ENCODE results near the gene P3H3.

Gene P3H3

GRCh38 chr12:6826125-6826733 is 2.0 kb upstream of the P3H3 start:
- DNase-seq (ENCODE audit: extremely low read depth in 1 of 2, low read depth in 1 of 2) = no peak

DNA sequence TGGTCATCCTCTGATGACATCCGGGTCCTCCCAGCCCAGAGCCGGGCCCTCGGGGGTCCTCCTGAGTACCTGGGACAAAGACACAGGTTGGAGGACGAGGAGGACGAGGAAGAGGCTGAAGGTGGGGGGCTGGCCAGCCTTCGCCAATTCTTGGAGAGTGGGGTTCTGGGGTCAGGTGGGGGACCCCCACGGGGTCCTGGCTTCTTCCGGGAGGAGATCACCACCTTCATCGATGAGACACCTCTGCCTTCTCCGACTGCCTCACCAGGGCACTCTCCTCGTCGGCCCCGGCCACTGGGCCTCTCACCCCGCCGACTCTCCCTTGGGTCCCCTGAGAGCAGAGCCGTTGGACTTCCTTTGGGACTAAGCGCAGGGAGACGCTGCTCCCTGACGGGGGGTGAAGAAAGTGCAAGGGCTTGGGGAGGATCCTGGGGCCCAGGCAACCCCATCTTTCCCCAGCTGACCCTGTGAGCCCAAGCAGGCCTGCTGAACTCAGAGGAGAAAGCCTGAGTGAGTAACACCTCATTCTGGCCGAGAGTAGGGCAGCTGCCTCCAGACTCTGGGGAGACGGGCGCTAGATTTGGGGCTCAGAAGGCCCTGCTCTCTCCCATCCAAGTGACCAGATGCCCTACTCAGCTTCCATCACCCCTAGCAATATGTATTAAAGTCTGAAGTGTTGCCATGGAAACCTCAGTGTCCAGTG is 1.3 kb upstream of the P3H3 start:
- DNase-seq (ENCODE audit: extremely low read depth in 1 of 2, low read depth in 1 of 2) = no peak

DNA sequence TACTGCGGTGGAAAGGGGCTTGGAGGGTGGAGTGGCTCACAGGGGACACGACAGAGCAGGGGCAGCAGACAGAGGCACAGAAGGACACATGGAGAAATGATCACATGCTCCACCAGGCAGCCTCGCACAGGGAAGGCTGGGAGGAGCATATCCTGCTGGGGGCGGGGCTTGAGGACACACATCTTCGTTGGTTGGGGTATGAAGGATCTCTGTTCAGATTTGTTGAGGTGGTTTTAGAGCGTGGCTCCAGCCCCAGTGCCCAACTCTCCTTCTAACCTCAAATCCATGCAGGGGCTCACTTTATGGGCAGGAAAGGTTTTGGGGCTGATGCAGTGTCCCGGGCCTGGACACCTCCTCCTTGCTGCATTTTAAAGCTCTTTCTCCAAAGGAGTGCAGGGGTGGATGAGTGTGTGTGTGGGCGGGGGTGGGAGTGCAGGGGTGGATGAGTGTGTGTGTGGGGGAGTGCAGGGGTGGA is 733 bp upstream of the P3H3 start:
- DNase-seq (ENCODE audit: extremely low read depth in 1 of 2, low read depth in 1 of 2) = peak in 1 of 2 donors; percentile 40

GRCh38 chr12:6828781-6829535 is 751 bp downstream of the P3H3 start:
- peak in 1 of 2 donors; percentile 11 for DNase-seq (ENCODE audit: extremely low read depth in 1 of 2, low read depth in 1 of 2)

DNA sequence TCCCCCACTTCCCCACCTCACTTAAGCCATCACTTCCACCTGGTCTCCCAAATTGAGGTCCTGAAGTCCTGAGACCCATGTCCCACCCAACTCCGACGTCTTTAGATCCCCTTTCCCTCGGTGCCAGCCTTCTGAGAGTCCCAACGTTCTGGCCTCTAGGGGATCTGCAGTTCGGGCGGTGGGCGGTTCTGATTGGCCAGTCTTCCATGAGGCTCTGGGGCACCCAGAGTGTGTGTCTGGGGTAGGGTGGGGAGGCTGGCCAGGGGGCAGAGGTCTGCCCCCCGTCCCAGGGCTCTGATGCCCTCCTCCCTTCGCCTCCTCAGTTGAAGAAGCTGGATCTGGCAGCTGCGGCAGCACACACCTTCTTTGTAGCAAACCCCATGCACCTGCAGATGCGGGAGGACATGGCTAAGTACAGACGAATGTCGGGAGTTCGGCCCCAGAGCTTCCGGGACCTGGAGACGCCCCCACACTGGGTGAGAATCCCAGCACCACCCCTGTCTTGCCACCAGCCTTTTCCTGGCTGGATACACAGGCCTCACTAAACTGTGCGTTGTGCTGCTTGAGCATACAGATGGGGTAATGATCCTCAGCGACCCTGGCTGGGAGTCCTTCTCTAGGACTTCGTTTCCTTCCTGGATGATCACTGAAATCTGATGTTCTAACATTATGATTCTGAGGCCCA is 1.5 kb downstream of the P3H3 start:
- no peak for DNase-seq (ENCODE audit: extremely low read depth in 1 of 2, low read depth in 1 of 2)

- DNase-seq (ENCODE audit: extremely low read depth in 1 of 2, low read depth in 1 of 2) = no peak
These were observed 2.2 kb downstream of the P3H3 start for GRCh38 chr12:6830286-6830890.

- DNase-seq (ENCODE audit: extremely low read depth in 1 of 2, low read depth in 1 of 2) = no peak
These were observed 2.8 kb downstream of the P3H3 start for GRCh38 chr12:6830999-6831398.

DNA sequence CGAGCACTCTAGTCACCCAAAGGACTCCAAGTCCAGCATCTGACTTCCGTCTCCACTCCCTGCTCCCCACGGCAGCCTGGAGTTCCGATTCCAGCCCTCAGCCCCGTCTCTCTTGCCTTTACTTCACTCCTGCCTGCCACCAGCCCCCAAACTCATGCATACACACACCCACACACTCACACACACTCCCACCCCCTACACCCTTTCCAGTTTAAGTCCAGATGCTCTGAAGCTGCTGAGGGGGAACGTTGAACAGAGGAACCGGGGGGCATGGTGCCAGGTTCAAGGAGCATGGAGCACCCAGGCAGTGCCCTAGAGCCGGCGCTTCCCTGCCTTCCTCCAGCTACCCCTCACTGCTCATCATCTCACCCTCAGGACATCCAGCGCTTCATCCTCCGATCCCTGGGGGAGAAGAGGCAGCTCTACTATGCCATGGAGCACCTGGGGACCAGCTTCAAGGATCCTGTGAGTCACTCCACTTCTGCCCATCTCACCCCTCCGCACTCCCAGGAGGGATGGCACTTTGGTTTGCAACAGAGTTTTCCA is 3.3 kb downstream of the P3H3 start:
- DNase-seq (ENCODE audit: extremely low read depth in 1 of 2, low read depth in 1 of 2) = no peak

DNA sequence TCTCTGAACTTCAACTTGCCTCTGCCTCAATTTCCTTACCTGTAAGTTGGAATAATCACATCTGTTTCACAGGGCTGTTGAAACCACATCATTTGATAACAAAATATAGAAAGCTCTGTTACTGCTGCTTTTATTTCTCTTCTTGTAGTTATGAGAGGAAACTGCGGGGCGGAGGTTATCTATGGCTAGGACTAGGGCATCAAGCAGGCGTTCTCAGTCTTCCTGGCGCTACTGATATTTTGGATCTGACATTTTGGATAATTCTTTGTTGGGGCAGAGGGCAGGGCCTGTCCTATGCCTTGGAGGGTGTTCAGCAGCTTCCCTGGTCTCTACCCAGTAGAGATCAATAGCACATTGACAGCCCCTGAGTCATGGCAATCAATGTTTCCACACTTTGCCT is 3.9 kb downstream of the P3H3 start:
- no peak for DNase-seq (ENCODE audit: extremely low read depth in 1 of 2, low read depth in 1 of 2)

DNA sequence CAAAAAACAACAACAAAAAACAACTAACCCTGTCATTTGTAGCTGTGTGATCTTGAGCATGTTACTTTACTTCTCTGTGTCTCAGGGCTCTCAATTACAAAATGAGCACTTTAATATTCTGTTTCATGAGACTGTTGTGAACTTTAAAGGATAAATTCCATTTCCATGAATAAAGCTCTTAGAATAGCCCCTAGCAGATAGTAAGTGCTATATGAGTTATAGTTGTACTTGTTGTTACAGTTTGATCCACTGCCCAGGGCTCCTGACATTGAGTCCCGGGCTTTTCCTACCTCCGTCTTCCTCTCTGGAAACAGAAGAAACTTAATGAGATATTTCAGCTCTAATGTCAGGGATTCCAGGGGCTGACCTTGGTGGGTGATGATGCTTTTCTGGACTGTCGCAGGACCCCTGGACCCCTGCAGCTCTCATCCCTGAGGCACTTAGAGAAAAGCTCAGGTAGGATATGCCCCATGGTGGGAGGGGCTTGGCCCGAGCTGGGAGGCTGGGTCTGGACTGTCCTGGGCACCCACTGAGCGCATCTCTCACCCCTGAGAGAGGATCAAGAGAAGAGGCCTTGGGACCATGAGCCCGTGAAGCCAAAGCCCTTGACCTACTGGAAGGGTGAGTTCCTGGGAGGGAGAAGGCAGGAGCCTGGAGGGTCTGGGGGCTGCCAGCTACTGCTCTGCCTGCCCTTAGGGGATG is 5.1 kb downstream of the P3H3 start:
- DNase-seq (ENCODE audit: extremely low read depth in 1 of 2, low read depth in 1 of 2) = no peak

DNA sequence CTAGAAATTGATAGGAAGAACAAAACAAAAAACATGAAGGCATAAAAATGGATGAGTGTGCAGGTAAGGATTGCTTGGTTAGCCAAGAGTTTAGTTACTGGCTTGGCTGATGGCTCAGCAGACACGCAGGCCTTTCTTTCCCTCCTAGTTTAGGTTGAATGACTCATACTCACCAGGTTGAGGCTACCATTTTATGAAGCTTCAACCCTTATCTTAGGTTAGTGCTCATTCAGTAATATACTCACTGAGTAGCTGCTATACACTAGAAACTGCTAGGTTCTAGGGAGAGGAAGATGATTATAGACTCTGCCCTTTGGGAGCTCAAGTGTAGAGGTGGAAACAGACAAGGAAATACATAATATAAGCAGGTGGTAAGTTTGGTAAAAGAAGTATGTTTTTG is 6.0 kb downstream of the P3H3 start:
- DNase-seq (ENCODE audit: extremely low read depth in 1 of 2, low read depth in 1 of 2) = no peak

- DNase-seq (ENCODE audit: extremely low read depth in 1 of 2, low read depth in 1 of 2) = no peak
These were observed 6.7 kb downstream of the P3H3 start for GRCh38 chr12:6834873-6835272.

DNA sequence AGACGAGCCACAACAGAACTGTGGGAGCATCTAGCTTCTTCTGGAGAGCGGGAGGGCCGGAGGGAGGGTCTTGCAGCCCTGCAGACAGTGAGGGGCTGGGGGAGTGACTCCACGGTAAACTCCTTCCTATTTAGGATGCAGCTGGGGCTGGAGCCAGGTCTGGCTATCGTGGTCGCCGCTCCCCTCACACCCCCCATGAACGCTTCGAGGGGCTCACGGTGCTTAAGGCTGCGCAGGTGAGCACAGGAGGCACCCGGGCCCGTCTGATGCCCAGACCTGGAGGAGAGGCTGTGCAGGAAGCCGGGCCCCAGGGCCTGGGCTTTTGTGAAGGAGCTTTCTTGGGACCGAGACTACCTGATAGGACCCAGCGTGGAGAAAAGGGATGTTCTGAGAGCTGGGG is 8.6 kb downstream of the P3H3 start:
- DNase-seq (ENCODE audit: extremely low read depth in 1 of 2, low read depth in 1 of 2) = no peak

DNA sequence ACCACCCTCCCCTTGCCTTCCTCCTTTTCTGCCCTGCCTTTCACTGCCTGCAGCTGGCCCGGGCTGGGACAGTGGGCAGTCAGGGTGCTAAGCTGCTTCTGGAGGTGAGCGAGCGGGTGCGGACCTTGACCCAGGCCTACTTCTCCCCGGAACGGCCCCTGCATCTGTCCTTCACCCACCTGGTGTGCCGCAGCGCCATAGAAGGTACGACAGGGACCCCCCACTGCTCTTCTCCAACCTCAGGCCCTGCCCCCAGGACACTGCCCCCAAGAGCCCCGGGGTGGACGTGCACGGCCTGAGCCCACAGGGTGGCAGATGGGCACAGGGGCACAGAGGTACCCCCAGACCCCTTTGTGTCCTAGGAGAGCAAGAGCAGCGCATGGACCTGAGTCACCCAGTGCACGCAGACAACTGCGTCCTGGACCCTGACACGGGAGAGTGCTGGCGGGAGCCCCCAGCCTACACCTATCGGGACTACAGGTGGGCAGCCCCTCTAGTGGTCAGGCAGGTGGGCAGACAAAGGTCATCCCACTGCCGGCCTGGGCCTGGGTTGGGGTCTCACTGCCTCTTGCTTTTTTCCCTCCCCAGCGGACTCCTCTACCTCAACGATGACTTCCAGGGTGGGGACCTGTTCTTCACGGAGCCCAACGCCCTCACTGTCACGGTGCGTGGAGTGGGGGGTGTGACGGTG is 9.3 kb downstream of the P3H3 start:
- DNase-seq (ENCODE audit: extremely low read depth in 1 of 2, low read depth in 1 of 2) = no peak

- DNase-seq (ENCODE audit: extremely low read depth in 1 of 2, low read depth in 1 of 2) = no peak
These were observed 10.6 kb downstream of the P3H3 start for GRCh38 chr12:6838854-6839253.

DNA sequence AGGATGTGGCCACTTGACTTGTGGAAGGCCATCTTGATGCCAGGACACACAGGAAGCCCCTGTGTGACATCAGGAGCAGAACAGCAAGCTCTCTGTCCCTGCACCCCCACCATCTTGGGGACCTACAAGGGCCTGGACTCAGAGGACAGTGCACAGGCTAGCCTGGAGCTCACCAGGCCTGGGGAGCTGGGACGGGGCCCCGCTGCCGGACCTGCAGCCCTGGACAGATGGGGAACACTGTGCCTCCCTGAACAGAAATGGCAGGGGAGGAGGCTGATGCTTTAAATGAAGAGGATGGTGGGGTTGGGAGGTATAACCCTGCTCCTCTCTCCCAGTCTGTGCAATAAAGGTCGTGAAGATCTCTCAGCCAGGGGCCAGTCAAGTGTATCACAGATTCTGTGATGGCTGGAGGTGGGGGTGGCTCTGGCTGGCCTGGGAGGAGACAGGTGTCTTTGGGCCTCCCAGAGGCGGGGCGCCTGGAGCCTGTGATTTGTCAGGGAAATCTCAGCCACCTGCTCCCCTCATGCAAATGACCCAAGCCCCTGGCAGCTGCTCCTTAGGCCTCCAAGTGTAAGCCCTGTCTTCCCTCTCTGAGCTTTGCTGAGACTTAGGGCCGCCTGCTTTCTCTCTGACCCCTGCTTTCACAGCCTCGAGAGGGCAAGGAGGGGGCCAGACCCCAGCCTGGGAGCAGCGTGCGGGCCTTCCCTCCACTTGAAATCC is 11.4 kb downstream of the P3H3 start:
- no peak for DNase-seq (ENCODE audit: extremely low read depth in 1 of 2, low read depth in 1 of 2)

GRCh38 chr12:6840330-6840729 is 12.1 kb downstream of the P3H3 start:
- no peak for DNase-seq (ENCODE audit: extremely low read depth in 1 of 2, low read depth in 1 of 2)

DNA sequence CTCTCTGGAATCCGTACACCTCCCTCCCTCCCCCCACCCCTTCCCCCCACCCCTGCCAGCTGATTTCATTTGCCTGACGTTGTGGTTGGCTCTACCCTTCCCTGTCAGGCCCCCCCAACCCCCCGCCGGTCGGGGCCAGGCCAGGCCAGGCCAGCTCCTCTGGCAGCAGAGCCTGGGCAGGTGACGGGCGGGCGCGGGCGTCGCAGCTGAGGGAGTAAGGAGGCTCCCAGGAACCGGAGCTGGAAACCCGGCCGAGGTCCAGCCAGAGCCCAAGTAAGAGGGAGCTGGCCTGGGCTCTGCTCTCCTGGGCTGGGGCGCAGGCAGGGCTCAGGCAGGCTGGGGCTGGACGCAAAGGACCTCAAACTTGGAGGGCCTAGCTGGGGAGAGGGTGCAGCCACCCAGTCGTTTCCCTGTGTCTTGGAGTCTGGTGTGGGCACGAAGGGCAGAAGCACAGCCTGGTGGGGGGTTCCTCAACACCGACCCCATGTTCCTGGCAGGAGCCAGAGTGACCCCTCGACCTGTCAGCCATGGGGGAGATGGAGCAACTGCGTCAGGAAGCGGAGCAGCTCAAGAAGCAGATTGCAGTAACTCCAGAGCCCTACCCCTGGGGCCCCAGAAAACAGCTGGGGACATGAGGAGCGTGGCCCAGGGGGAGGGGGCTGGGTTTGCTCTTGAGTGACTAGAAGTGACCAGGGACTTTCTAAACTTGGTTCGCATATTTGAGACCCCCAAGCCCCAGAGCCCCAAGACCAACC is 12.7 kb downstream of the P3H3 start, which contains the start of gene GNB3:
GNB3 (plus strand) TSS at position 165 of the 755 bp plus-strand sequence; CDS start at position 528, 363 bp downstream.
- no peak for DNase-seq (ENCODE audit: extremely low read depth in 1 of 2, low read depth in 1 of 2)
